Subcutaneous adipose tissue (tissue), 4 donors: Measurements from ENCODE around the gene ASPN. TPM values are rescaled to one million over a fixed set of nuclear protein-coding genes. Genes with fewer than 3 reads are reported as not detected.

Experiments used
- CTCF ChIP-seq: fragments of 450-650 bp; IDR thresholded peaks from one replicate; pipeline ENCODE4 v1.5.1; 2016; ENCODE audit warnings: low read depth, mild to moderate bottlenecking, control low read depth, antibody characterized with exemption, moderate library complexity
- total RNA-seq, 4 donors: library from RNA; depleted of rRNA; stranded (reverse); fragments of >200 nt; gene quantifications; one replicate each; pipeline ENCODE4 v1.1.0, GENCODE V29; 2016

Gene ASPN
- total RNA-seq, result 10 to 100 TPM in 2 of 4 donors, 1 to 10 TPM in 2; 6.6 to 18.4 (median 9.8) TPM

GRCh38 chr9:92482329-92482728, at the start of gene ASPN:
ASPN (minus strand) TSS chr9:92482506.
- TF ChIP-seq CTCF, result no peak

- no peak for TF ChIP-seq CTCF
These were observed 48.6 kb upstream of the ASPN start for GRCh38 chr9:92530893-92531292.

- no peak for TF ChIP-seq CTCF
These were observed 46.8 kb upstream of the ASPN start for GRCh38 chr9:92529124-92529523.

- TF ChIP-seq CTCF, result no peak
These were observed 46.2 kb upstream of the ASPN start for GRCh38 chr9:92528522-92528849.

- no peak for TF ChIP-seq CTCF
These were observed 45.7 kb upstream of the ASPN start for GRCh38 chr9:92527832-92528521.

GRCh38 chr9:92527291-92527828, 45.1 kb upstream of the ASPN start:
- no peak for TF ChIP-seq CTCF

- TF ChIP-seq CTCF, result no peak
These were observed 43.0 kb upstream of the ASPN start for GRCh38 chr9:92525306-92525705.
